ENCODE measurements around the gene GP1BB. TPM values are rescaled to one million over a fixed set of nuclear protein-coding genes. Genes with fewer than 3 reads are reported as not detected.

Gene GP1BB
- total and polyA plus RNA-seq, 2 of the 4 experiments (the other 2 are of a cell fraction) = 0.18 to 1.5 TPM

GRCh38 chr22:19765477-19766239 is 42.3 kb downstream of the GP1BB start:
- ChIA-PET POLR2A (ENCODE audit: unreplicated experiment) (no interaction called here), CTCF (no interaction called here)
- Histone ChIP-seq H2AK9ac (replicated peaks; ENCODE audit: low read depth, low read length, poor library complexity) (no peak overlapping the region), H3K27ac (ENCODE audit: insufficient read depth, low read length) (no peak overlapping the region), H3K14ac (replicated peaks; ENCODE audit: low read depth, low read length) (no peak overlapping the region), H3K9ac (ENCODE audit: low read depth, low read length) (no peak overlapping the region), H3K23ac (ENCODE audit: low read depth, low read length) (no peak overlapping the region), H3K27me3 (ENCODE audit: control insufficient read depth, insufficient read depth, low read length) (peaks cover 97% of the 10 kb centered on the region), H3K4me2 (ENCODE audit: low read depth, low read length) (no peak overlapping the region), H2BK20ac (ENCODE audit: low read depth, low read length) (no peak overlapping the region), H3K36me3 (ENCODE audit: control insufficient read depth, insufficient read depth, low read length) (no peaks in the 10 kb centered on the region), H3K4me3 (ENCODE audit: insufficient read depth, low read depth, low read length) (no peak overlapping the region; the same call in 1 of the 2 replicates), H3K4ac (ENCODE audit: low read depth, low read length) (no peak overlapping the region), H4K8ac (ENCODE audit: low read depth in 2 of 2, low read length in 2 of 2) (no peak overlapping the region), H2AFZ (replicated peaks; ENCODE audit: low read length, poor library complexity) (no peak overlapping the region), H3K9me3 (ENCODE audit: control insufficient read depth, insufficient read depth, low read length) (peaks cover 4% of the 10 kb centered on the region; the same call in 1 of the 2 replicates), H2BK5ac (ENCODE audit: low read depth, low read length, poor library complexity, severe bottlenecking) (no peak overlapping the region), H4K91ac (ENCODE audit: insufficient read depth, low read depth, low read length) (no peak overlapping the region), H2BK15ac (ENCODE audit: low read depth, low read length) (no peak overlapping the region), H4K5ac (ENCODE audit: low read depth, low read length) (no peak overlapping the region), H3K79me1 (ENCODE audit: low read depth in 1 of 2, low read length in 2 of 2) (no peaks in the 10 kb centered on the region), H2BK120ac (ENCODE audit: low read depth, low read length) (no peak overlapping the region), H4K20me1 (ENCODE audit: insufficient read depth, low read length) (no peaks in the 10 kb centered on the region), H3K4me1 (ENCODE audit: control insufficient read depth, insufficient read depth, low read length) (0 out of 2 replicates have a peak, but pooled peaks cover 2% of the 10 kb centered on the region), H2AK5ac (ENCODE audit: low read depth, low read length) (no peak overlapping the region; the same call in 1 of the 2 replicates), H3K18ac (ENCODE audit: low read depth, low read length) (no peak overlapping the region), H3K9me1 (ENCODE audit: insufficient read depth, low read length) (no peaks in the 10 kb centered on the region), H3K56ac (ENCODE audit: extremely low read depth, insufficient read depth, low read length) (no peak overlapping the region)
- ATAC-seq (ENCODE audit: low read depth) (no peak; the same call in 1 of the 2 replicates), DNase-seq (no peak)
- intact Hi-C loops (cut with micrococcal nuclease) = no loop called here
- WGBS, 2 experiments (ENCODE audit: extremely low coverage in 2 of 2, insufficient read length in 1 of 2) = 6% methylated on average over 68 of the region's 83 CpGs; no CpG with 5 or more reads in 1 of the 2 experiments
- in situ Hi-C loops (cut with MboI; ENCODE audit: low sequenced_read_pairs) = no loop called here
- dilution Hi-C loops (cut with HindIII; ENCODE audit: low sequenced_read_pairs, unreplicated experiment) = no loop called here
- BruUV-seq (replicated peaks) = no TSS peak
- TF ChIP-seq CHD1 (IDR thresholded peaks at IDR 0.05; ENCODE audit: low read depth, low read length) = no peak
- no peak for TF ChIP-seq CEBPB (IDR thresholded peaks at IDR 0.05; ENCODE audit: low read depth, low read length)
- TF ChIP-seq RAD21 (IDR thresholded peaks at IDR 0.05; ENCODE audit: low read length) = no peak
- TF ChIP-seq SMC3 (IDR thresholded peaks at IDR 0.05; ENCODE audit: low read depth, low read length) = no peak
- no peak for TF ChIP-seq MAFK (IDR thresholded peaks at IDR 0.05; ENCODE audit: low read depth, low read length)
- no peak for TF ChIP-seq NFE2L2 (IDR thresholded peaks at IDR 0.05; ENCODE audit: low read depth, low read length)
- TF ChIP-seq MAZ (IDR thresholded peaks at IDR 0.05; ENCODE audit: borderline replicate concordance, low read depth, low read length) = no peak
- no peak for TF ChIP-seq CTCF (conservative IDR thresholded peaks at IDR 0.05; ENCODE audit: low read depth, low read length)
- no peak for TF ChIP-seq POLR2A (IDR thresholded peaks at IDR 0.05; ENCODE audit: low read depth, low read length)
- TF ChIP-seq MXI1 (IDR thresholded peaks at IDR 0.05; ENCODE audit: borderline replicate concordance, low read depth, low read length) = no peak
- TF ChIP-seq, protein P1, sequence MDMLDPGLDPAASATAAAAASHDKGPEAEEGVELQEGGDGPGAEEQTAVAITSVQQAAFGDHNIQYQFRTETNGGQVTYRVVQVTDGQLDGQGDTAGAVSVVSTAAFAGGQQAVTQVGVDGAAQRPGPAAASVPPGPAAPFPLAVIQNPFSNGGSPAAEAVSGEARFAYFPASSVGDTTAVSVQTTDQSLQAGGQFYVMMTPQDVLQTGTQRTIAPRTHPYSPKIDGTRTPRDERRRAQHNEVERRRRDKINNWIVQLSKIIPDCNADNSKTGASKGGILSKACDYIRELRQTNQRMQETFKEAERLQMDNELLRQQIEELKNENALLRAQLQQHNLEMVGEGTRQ (IDR thresholded peaks at IDR 0.05; ENCODE audit: low read depth, low read length) = no peak
- TF ChIP-seq FOS (IDR thresholded peaks at IDR 0.05; ENCODE audit: low read depth, low read length) = no peak
- no peak for TF ChIP-seq RFX5 (IDR thresholded peaks at IDR 0.05; ENCODE audit: low read depth, low read length)
- TF ChIP-seq, protein P2, sequence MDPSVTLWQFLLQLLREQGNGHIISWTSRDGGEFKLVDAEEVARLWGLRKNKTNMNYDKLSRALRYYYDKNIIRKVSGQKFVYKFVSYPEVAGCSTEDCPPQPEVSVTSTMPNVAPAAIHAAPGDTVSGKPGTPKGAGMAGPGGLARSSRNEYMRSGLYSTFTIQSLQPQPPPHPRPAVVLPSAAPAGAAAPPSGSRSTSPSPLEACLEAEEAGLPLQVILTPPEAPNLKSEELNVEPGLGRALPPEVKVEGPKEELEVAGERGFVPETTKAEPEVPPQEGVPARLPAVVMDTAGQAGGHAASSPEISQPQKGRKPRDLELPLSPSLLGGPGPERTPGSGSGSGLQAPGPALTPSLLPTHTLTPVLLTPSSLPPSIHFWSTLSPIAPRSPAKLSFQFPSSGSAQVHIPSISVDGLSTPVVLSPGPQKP (IDR thresholded peaks at IDR 0.05; ENCODE audit: borderline replicate concordance, low read depth, low read length) = no peak
- no peak for TF ChIP-seq BHLHE40 (IDR thresholded peaks at IDR 0.05; ENCODE audit: low read depth, low read length)

Measured in IMR-90 (cell line).